ENCODE measurements around the gene REP15. TPM values are rescaled to one million over a fixed set of nuclear protein-coding genes. Genes with fewer than 3 reads are reported as not detected.

Gene REP15
- total RNA-seq, 1 experiment from 2014 or later: 0.13 TPM

- DNase-seq (ENCODE audit: low read depth, low spot score): no peak
- in situ Hi-C loops (cut with HindIII; ENCODE audit: low pct_unique_long_range_greater_than_20kb, low sequenced_read_pairs): no loop called here
Measured at GRCh38 chr12:27689558-27690180, 6.6 kb upstream of the REP15 start.

GRCh38 chr12:27693403-27693802, 2.8 kb upstream of the REP15 start:
- in situ Hi-C loops (cut with HindIII; ENCODE audit: low pct_unique_long_range_greater_than_20kb, low sequenced_read_pairs): no loop called here
- DNase-seq (ENCODE audit: low read depth, low spot score): no peak

GRCh38 chr12:27695556-27696292, 523 bp upstream of the REP15 start:
- no peak for DNase-seq (ENCODE audit: low read depth, low spot score)
- in situ Hi-C loops (cut with HindIII; ENCODE audit: low pct_unique_long_range_greater_than_20kb, low sequenced_read_pairs): no loop called here

GRCh38 chr12:27696864-27697564, 767 bp downstream of the REP15 start:
- no peak for DNase-seq (ENCODE audit: low read depth, low spot score)
- in situ Hi-C loops (cut with HindIII; ENCODE audit: low pct_unique_long_range_greater_than_20kb, low sequenced_read_pairs): no loop called here

- in situ Hi-C loops (cut with HindIII; ENCODE audit: low pct_unique_long_range_greater_than_20kb, low sequenced_read_pairs): no loop called here
- DNase-seq (ENCODE audit: low read depth, low spot score): peak; percentile 91
Measured at GRCh38 chr12:27703720-27704452, 7.6 kb downstream of the REP15 start.

GRCh38 chr12:27705263-27705662, 9.0 kb downstream of the REP15 start:
- peak; percentile 4 for DNase-seq (ENCODE audit: low read depth, low spot score)
- in situ Hi-C loops (cut with HindIII; ENCODE audit: low pct_unique_long_range_greater_than_20kb, low sequenced_read_pairs): no loop called here

GRCh38 chr12:27707216-27707615, 11.0 kb downstream of the REP15 start:
- DNase-seq (ENCODE audit: low read depth, low spot score): no peak
- in situ Hi-C loops (cut with HindIII; ENCODE audit: low pct_unique_long_range_greater_than_20kb, low sequenced_read_pairs): no loop called here

GRCh38 chr12:27709212-27709931, 13.1 kb downstream of the REP15 start:
- in situ Hi-C loops (cut with HindIII; ENCODE audit: low pct_unique_long_range_greater_than_20kb, low sequenced_read_pairs): no loop called here
- no peak for DNase-seq (ENCODE audit: low read depth, low spot score)

GRCh38 chr12:27709932-27710591, 13.8 kb downstream of the REP15 start:
- DNase-seq (ENCODE audit: low read depth, low spot score): peak; percentile 40
- in situ Hi-C loops (cut with HindIII; ENCODE audit: low pct_unique_long_range_greater_than_20kb, low sequenced_read_pairs): no loop called here

GRCh38 chr12:27710592-27711316, 14.5 kb downstream of the REP15 start, which contains the start of gene MRPS35:
Gene MRPS35 (plus strand): TSS chr12:27710832. CDS start chr12:27710844, 12 bp downstream.
- peak; percentile 89 for DNase-seq (ENCODE audit: low read depth, low spot score)
- in situ Hi-C loops (cut with HindIII; ENCODE audit: low pct_unique_long_range_greater_than_20kb, low sequenced_read_pairs): no loop called here

GRCh38 chr12:27711317-27711682, 15.1 kb downstream of the REP15 start:
- DNase-seq (ENCODE audit: low read depth, low spot score): peak; percentile 9
- in situ Hi-C loops (cut with HindIII; ENCODE audit: low pct_unique_long_range_greater_than_20kb, low sequenced_read_pairs): no loop called here

GRCh38 chr12:27711967-27712366, 15.7 kb downstream of the REP15 start:
- no peak for DNase-seq (ENCODE audit: low read depth, low spot score)
- in situ Hi-C loops (cut with HindIII; ENCODE audit: low pct_unique_long_range_greater_than_20kb, low sequenced_read_pairs): no loop called here

- no peak for DNase-seq (ENCODE audit: low read depth, low spot score)
- in situ Hi-C loops (cut with HindIII; ENCODE audit: low pct_unique_long_range_greater_than_20kb, low sequenced_read_pairs): no loop called here
Measured at GRCh38 chr12:27723212-27723611, 27.0 kb downstream of the REP15 start.

- no peak for DNase-seq (ENCODE audit: low read depth, low spot score)
- in situ Hi-C loops (cut with HindIII; ENCODE audit: low pct_unique_long_range_greater_than_20kb, low sequenced_read_pairs): no loop called here
Measured at GRCh38 chr12:27730097-27730588, 33.9 kb downstream of the REP15 start.

GRCh38 chr12:27732281-27732680, 36.0 kb downstream of the REP15 start:
- in situ Hi-C loops (cut with HindIII; ENCODE audit: low pct_unique_long_range_greater_than_20kb, low sequenced_read_pairs): no loop called here
- peak; percentile 55 for DNase-seq (ENCODE audit: low read depth, low spot score)

- peak; percentile 55 for DNase-seq (ENCODE audit: low read depth, low spot score)
- in situ Hi-C loops (cut with HindIII; ENCODE audit: low pct_unique_long_range_greater_than_20kb, low sequenced_read_pairs): no loop called here
Measured at GRCh38 chr12:27733052-27733656, 36.9 kb downstream of the REP15 start.

Measured in SK-MEL-5 (cell line).